Measurements from ENCODE around the gene KHDC3L. TPM values are rescaled to one million over a fixed set of nuclear protein-coding genes. Genes with fewer than 3 reads are reported as not detected.

The KHDC3L gene
- total and polyA plus RNA-seq, 2 donors from 2014 or later = not detected

DNA sequence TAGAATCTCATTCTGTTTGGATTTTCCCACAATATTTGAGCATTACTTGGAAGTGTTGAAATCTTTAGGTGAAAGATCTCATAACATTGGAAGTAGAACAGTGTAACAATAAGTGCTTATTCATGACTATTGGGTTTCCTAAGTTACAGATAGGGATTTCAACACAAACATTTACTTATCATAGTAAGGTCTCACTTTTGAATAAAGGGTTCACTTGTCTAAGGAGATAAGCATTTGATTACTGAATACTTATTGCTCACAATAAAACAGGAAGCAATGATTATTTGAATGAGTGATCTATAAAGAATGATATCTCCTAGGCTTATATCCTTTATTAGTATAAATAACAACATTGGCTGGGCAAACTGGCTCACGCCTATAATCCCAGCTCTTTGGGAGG, 46.9 kb downstream of the KHDC3L start:
- Histone ChIP-seq H3K4me3 (ENCODE audit: low read length in 3 of 3) (no peak overlapping the region), H3K9me3 (ENCODE audit: control insufficient read depth in 2 of 3, insufficient read depth in 1 of 3, low read length in 3 of 3) (no peaks in the 10 kb centered on the region), H3K4me1 (ENCODE audit: control insufficient read depth in 2 of 3, insufficient read depth in 2 of 3, low read depth in 1 of 3, low read length in 3 of 3) (no peaks in the 10 kb centered on the region), H3K36me3 (ENCODE audit: control insufficient read depth in 2 of 3, insufficient read depth in 3 of 3, low read length in 3 of 3) (no peaks in the 10 kb centered on the region), H3K27ac (ENCODE audit: low read depth in 2 of 2, low read length in 2 of 2) (no peak overlapping the region), H3K27me3 (ENCODE audit: control insufficient read depth, insufficient read depth, low read length) (no peaks in the 10 kb centered on the region), H3K9ac (ENCODE audit: low read length in 3 of 3) (no peak overlapping the region)
- TF ChIP-seq, protein P1, sequence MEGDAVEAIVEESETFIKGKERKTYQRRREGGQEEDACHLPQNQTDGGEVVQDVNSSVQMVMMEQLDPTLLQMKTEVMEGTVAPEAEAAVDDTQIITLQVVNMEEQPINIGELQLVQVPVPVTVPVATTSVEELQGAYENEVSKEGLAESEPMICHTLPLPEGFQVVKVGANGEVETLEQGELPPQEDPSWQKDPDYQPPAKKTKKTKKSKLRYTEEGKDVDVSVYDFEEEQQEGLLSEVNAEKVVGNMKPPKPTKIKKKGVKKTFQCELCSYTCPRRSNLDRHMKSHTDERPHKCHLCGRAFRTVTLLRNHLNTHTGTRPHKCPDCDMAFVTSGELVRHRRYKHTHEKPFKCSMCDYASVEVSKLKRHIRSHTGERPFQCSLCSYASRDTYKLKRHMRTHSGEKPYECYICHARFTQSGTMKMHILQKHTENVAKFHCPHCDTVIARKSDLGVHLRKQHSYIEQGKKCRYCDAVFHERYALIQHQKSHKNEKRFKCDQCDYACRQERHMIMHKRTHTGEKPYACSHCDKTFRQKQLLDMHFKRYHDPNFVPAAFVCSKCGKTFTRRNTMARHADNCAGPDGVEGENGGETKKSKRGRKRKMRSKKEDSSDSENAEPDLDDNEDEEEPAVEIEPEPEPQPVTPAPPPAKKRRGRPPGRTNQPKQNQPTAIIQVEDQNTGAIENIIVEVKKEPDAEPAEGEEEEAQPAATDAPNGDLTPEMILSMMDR (IDR thresholded peaks at IDR 0.05; ENCODE audit: borderline replicate concordance, extremely low read depth, insufficient read depth) = no peak
- FAIRE-seq (no peak), DNase-seq (no peak)
- intact Hi-C loops (cut with DNase I) = no loop called here

DNA sequence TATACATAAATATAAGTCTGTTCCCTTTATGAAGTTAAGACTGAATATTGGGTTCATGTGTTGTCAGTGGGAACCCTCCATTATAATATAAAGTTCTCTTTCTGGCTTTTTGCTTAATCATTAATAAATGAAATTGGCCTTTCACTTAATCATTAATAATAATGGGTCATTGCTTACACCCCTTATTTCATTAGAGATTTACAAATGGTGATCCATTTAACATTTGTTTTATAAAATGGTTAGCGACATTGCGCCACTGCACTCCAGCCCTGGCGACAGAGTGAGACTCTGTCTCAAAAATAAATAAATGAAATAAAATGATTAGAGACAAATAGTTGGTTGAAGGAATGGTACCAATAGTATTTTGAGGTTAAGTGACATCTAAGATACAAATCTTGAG, 50.6 kb downstream of the KHDC3L start:
- Histone ChIP-seq H3K36me3 (ENCODE audit: control insufficient read depth in 2 of 3, insufficient read depth in 3 of 3, low read length in 3 of 3) (no peaks in the 10 kb centered on the region), H3K27ac (ENCODE audit: low read depth in 2 of 2, low read length in 2 of 2) (no peak overlapping the region), H3K9ac (ENCODE audit: low read length in 3 of 3) (no peak overlapping the region), H3K27me3 (ENCODE audit: control insufficient read depth, insufficient read depth, low read length) (no peaks in the 10 kb centered on the region), H3K4me1 (ENCODE audit: control insufficient read depth in 2 of 3, insufficient read depth in 2 of 3, low read depth in 1 of 3, low read length in 3 of 3) (no peaks in the 10 kb centered on the region), H3K4me3 (ENCODE audit: low read length in 3 of 3) (no peak overlapping the region), H3K9me3 (ENCODE audit: control insufficient read depth in 2 of 3, insufficient read depth in 1 of 3, low read length in 3 of 3) (no peaks in the 10 kb centered on the region)
- no peak for DNase-seq
- no peak for FAIRE-seq
- TF ChIP-seq, protein P1 (IDR thresholded peaks at IDR 0.05; ENCODE audit: borderline replicate concordance, extremely low read depth, insufficient read depth) = no peak
- intact Hi-C loops (cut with DNase I) = no loop called here

Other genes with a start within 250 kb of the KHDC3L start
- gene KHDC1L, start 137.2 kb upstream of the KHDC3L start, total RNA-seq = not detected
- gene KHDC1L, start 137.2 kb upstream of the KHDC3L start, polyA plus RNA-seq (ENCODE audit: insufficient read depth, low read depth, low replicate concordance) = not detected
- gene KHDC1, start 99.5 kb upstream of the KHDC3L start, total RNA-seq = 1.0 TPM
- 1.7 TPM for gene KHDC1, start 99.5 kb upstream of the KHDC3L start, polyA plus RNA-seq (ENCODE audit: insufficient read depth, low read depth, low replicate concordance)
- gene DPPA5, start 8.4 kb upstream of the KHDC3L start, total RNA-seq = not detected
- gene DPPA5, start 8.4 kb upstream of the KHDC3L start, polyA plus RNA-seq (ENCODE audit: insufficient read depth, low read depth, low replicate concordance) = not detected
- 0.35 TPM for gene OOEP, start 7.2 kb downstream of the KHDC3L start, total RNA-seq
- not detected for gene OOEP, start 7.2 kb downstream of the KHDC3L start, polyA plus RNA-seq (ENCODE audit: insufficient read depth, low read depth, low replicate concordance)
- gene DDX43, start 32.2 kb downstream of the KHDC3L start, total RNA-seq = 1.4 TPM
- gene DDX43, start 32.2 kb downstream of the KHDC3L start, polyA plus RNA-seq (ENCODE audit: insufficient read depth, low read depth, low replicate concordance) = 0.15 TPM
- gene CGAS, start 89.6 kb downstream of the KHDC3L start, total RNA-seq = 5.9 TPM
- 1.1 TPM for gene CGAS, start 89.6 kb downstream of the KHDC3L start, polyA plus RNA-seq (ENCODE audit: insufficient read depth, low read depth, low replicate concordance)
- 32.8 TPM for gene MTO1, start 99.1 kb downstream of the KHDC3L start, total RNA-seq
- 14.9 TPM for gene MTO1, start 99.1 kb downstream of the KHDC3L start, polyA plus RNA-seq (ENCODE audit: insufficient read depth, low read depth, low replicate concordance)
- 10,277 TPM for gene EEF1A1, start 158.4 kb downstream of the KHDC3L start, total RNA-seq
- gene EEF1A1, start 158.4 kb downstream of the KHDC3L start, polyA plus RNA-seq (ENCODE audit: insufficient read depth, low read depth, low replicate concordance) = 9,725 TPM

Measured in kidney (tissue), 14 donors.